Liver (tissue), 9 donors: ENCODE data around the gene OTOGL. TPM values are rescaled to one million over a fixed set of nuclear protein-coding genes. Genes with fewer than 3 reads are reported as not detected.
"Not testable (repeated sequence)": the region's sequence is repeated elsewhere in the genome, so short reads cannot be mapped to it uniquely, and the experiment has no call there.

Experiments
- DNase-seq: peaks from one replicate; pipeline ENCODE4 v3.0.0-alpha.2; 2017; ENCODE audit warnings: low spot score
- H3K27ac ChIP-seq, 2 donors: one replicate each; pipeline ENCODE4 v1.7.0; 2013; ENCODE audit warnings: inconsistent platforms in 2 of 2, low read length in 2 of 2, control low read depth in 1 of 2, low read depth in 1 of 2, mild to moderate bottlenecking in 1 of 2
- H3K27me3 ChIP-seq, 4 donors: one replicate each; pipeline versions ENCODE4 v1.6.1 to v1.7.0; 2013; ENCODE audit warnings: low read length in 3 of 4, inconsistent platforms in 1 of 4, mild to moderate bottlenecking in 1 of 4, moderate library complexity in 1 of 4; ENCODE audit not compliant: control insufficient read depth in 4 of 4, insufficient read depth in 4 of 4
- H3K36me3 ChIP-seq, 4 donors: one replicate each; pipeline versions ENCODE4 v1.6.1 to v1.7.0; 2013; ENCODE audit warnings: low read length in 3 of 4, mild to moderate bottlenecking in 3 of 4, low read depth in 1 of 4, moderate library complexity in 1 of 4; ENCODE audit not compliant: control insufficient read depth in 4 of 4, insufficient read depth in 3 of 4
- H3K4me1 ChIP-seq, 4 donors: one replicate each; pipeline versions ENCODE4 v1.6.1 to v1.7.0; 2013; ENCODE audit warnings: low read length in 3 of 4, mild to moderate bottlenecking in 3 of 4, moderate library complexity in 1 of 4; ENCODE audit not compliant: control insufficient read depth in 4 of 4, insufficient read depth in 4 of 4
- H3K4me3 ChIP-seq, 3 donors: one replicate each; pipeline versions ENCODE4 v1.6.1 to v1.7.0; 2013; ENCODE audit warnings: low read length in 3 of 3, control low read depth in 1 of 3, low read depth in 1 of 3, mild to moderate bottlenecking in 1 of 3
- H3K9ac ChIP-seq, 2 donors: one replicate each; pipeline ENCODE4 v1.7.0; 2013; ENCODE audit warnings: low read length in 2 of 2, mild to moderate bottlenecking in 2 of 2, moderate library complexity in 2 of 2, control low read depth in 1 of 2, low read depth in 1 of 2
- H3K9me3 ChIP-seq, 4 donors: one replicate each; pipeline versions ENCODE4 v1.6.1 to v1.7.0; 2013; ENCODE audit warnings: low read length in 3 of 4; ENCODE audit not compliant: control insufficient read depth in 4 of 4
- CTCF ChIP-seq: fragments of 150-350 bp; IDR thresholded peaks from 2 replicates; pipeline ENCODE4 v1.5.1; 2017; ENCODE audit warnings: improper control_type of control experiment, low read depth, low read length; ENCODE audit not compliant: missing input control
- EGR1 ChIP-seq, 2 donors: IDR thresholded peaks; 2 replicates each; pipeline ENCODE4 v1.6.1; 2016 to 2018; ENCODE audit warnings: antibody characterized with exemption in 2 of 2, low read depth in 2 of 2
- FOXA1 ChIP-seq: IDR thresholded peaks from 2 replicates; pipeline ENCODE4 v1.6.1; 2016; ENCODE audit warnings: antibody characterized with exemption
- FOXA2 ChIP-seq: IDR thresholded peaks from 2 replicates; pipeline ENCODE4 v1.6.1; 2016; ENCODE audit warnings: antibody characterized with exemption
- GABPA ChIP-seq, 2 donors: IDR thresholded peaks in 1 of 2; conservative IDR thresholded peaks in 1 of 2; 2 replicates each; pipeline ENCODE4 v1.6.1; 2016; ENCODE audit warnings: antibody characterized with exemption in 2 of 2, mild to moderate bottlenecking in 1 of 2, moderate library complexity in 1 of 2
- HNF4A ChIP-seq, 2 donors: conservative IDR thresholded peaks; 2 replicates each; pipeline ENCODE4 v1.6.1; 2016; ENCODE audit warnings: antibody characterized with exemption in 2 of 2, mild to moderate bottlenecking in 2 of 2
- HNF4G ChIP-seq: IDR thresholded peaks from 2 replicates; pipeline ENCODE4 v1.6.1; 2016; ENCODE audit warnings: antibody characterized with exemption
- JUND ChIP-seq, 2 donors: IDR thresholded peaks; 2 replicates each; pipeline ENCODE4 v1.6.1; 2016; ENCODE audit warnings: antibody characterized with exemption in 2 of 2
- NR2F2 ChIP-seq: IDR thresholded peaks from 2 replicates; pipeline ENCODE4 v1.6.1; 2016; ENCODE audit warnings: antibody characterized with exemption
- RAD21 ChIP-seq, 2 donors: IDR thresholded peaks; 2 replicates each; pipeline ENCODE4 v1.6.1; 2016; ENCODE audit warnings: antibody characterized with exemption in 2 of 2, mild to moderate bottlenecking in 2 of 2
- REST ChIP-seq: IDR thresholded peaks from 2 replicates; pipeline ENCODE4 v1.6.1; 2016; ENCODE audit warnings: antibody characterized with exemption, mild to moderate bottlenecking
- RXRA ChIP-seq, 2 donors: IDR thresholded peaks; 2 replicates each; pipeline ENCODE4 v1.6.1; 2017 to 2018; ENCODE audit warnings: antibody characterized with exemption in 2 of 2, mild to moderate bottlenecking in 1 of 2
- TAF1 ChIP-seq: conservative IDR thresholded peaks from 2 replicates; pipeline ENCODE4 v1.6.1; 2016; ENCODE audit warnings: antibody characterized with exemption, mild to moderate bottlenecking
- YY1 ChIP-seq: IDR thresholded peaks from 2 replicates; pipeline ENCODE4 v1.6.1; 2016; ENCODE audit warnings: antibody characterized with exemption, mild to moderate bottlenecking
- WGBS: extraction: QIAGEN DNeasy Blood & Tissue Kit; methylation state at CpG from one replicate; pipeline ENCODE4 v1.1.7; 2013; 5-methylcytosine and 5-hydroxymethylcytosine counted together
- polyA plus RNA-seq, 2 donors: library from polyadenylated mRNA; stranded (reverse) in 1 of 2; unstranded in 1 of 2; fragments of 200-250 nt in 1 of 2; fragments of >200 nt in 1 of 2; fragmentation: Nextera tagmentation in 1 of 2; extraction: Ambion mirVana in 1 of 2; gene quantifications; one replicate each; pipeline versions ENCODE4 v1.2.1 to v1.2.3, GENCODE V29; 2013 to 2015
- total RNA-seq, 2 donors: library from RNA; depleted of rRNA; stranded (reverse); fragments of >200 nt; gene quantifications; one replicate each; pipeline ENCODE4 v1.2.3, GENCODE V29; 2014
- TF ChIP-seq, protein P1 (sequence below): IDR thresholded peaks from 2 replicates; pipeline ENCODE4 v1.6.1; 2016; ENCODE audit warnings: antibody characterized with exemption
- TF ChIP-seq, protein P2 (sequence below): IDR thresholded peaks from 2 replicates; pipeline ENCODE4 v1.6.1; 2016; ENCODE audit warnings: antibody characterized with exemption
- TF ChIP-seq, protein P3 (sequence below): IDR thresholded peaks from 2 replicates; pipeline ENCODE4 v1.6.1; 2016; ENCODE audit warnings: antibody characterized with exemption
- donor health status: healthy.
- donor health status: healthy.
- donor health status: healthy.
- donor health status: healthy.
- donor health status: healthy.

Gene OTOGL
- total and polyA plus RNA-seq, 4 donors, result 0.01 to 0.09 (median 0.08) TPM; not detected in 1

DNA sequence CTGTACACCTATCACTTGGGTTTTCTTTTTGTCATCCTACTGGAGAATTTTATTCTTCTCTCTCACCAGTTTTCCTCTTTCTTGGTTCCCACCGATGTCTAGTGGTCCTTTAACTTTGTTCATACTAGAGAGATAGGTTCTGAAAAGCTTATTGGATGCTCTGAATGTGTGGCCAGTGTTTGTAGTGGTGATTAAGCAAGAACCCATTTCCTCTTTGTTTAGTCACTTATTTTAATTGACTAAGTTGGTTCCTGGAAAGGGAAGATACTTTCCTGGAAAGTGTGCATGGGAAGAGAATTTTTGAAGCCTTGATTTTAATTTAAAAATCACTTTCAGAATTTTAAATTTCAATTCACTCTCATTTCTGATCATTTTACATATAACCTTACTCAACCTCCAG is 127.2 kb downstream of the OTOGL start (continued):
- no peak for TF ChIP-seq TAF1
- no peak for TF ChIP-seq CTCF

GRCh38 chr12:80227904-80228303 is 128.6 kb downstream of the OTOGL start:
- H3K9ac ChIP-seq, H3K27ac ChIP-seq, DNase-seq, H3K4me1 ChIP-seq, H3K4me3 ChIP-seq, H3K27me3 ChIP-seq, H3K9me3 ChIP-seq, H3K36me3 ChIP-seq: not testable (repeated sequence)
- WGBS, result 94% methylated on average over 4 of the region's 4 CpGs

DNA sequence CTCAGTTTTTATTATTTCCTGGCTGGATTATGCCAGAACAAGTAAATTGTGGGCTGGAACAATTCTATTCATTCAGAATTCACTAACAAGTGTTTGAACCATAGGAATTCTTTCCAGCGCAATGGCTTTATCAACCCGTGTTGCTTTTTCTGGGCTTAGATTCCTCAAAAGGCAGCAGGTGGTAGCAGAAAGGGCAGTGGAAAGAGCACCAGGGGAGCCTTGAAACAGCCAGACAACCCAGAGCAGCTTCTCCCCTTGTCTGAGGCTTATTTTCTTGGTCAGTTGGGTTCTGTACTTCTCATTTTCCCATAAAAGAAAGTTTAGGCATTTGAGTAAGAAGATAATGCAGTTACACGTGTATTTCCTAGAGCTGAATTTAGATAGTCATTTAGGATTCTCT is 130.7 kb downstream of the OTOGL start:
- Histone ChIP-seq H3K4me3 (no peak overlapping the region), H3K36me3 (no peaks in the 10 kb centered on the region), H3K9ac (no peak overlapping the region), H3K9me3 (no peaks in the 10 kb centered on the region), H3K27me3 (peaks cover 0 to 2% (median 0%) of the 10 kb centered on the region in 4 donors), H3K27ac (no peak overlapping the region), H3K4me1 (no peaks in the 10 kb centered on the region)
- DNase-seq, result no peak
- no peak for TF ChIP-seq REST
- TF ChIP-seq HNF4G, result no peak
- no peak for TF ChIP-seq FOXA2
- TF ChIP-seq, protein P1, sequence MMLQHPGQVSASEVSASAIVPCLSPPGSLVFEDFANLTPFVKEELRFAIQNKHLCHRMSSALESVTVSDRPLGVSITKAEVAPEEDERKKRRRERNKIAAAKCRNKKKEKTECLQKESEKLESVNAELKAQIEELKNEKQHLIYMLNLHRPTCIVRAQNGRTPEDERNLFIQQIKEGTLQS, result no peak
- no peak for TF ChIP-seq GABPA (IDR thresholded peaks at IDR 0.05 in 1 of 2, conservative IDR thresholded peaks at IDR 0.05 in 1 of 2)
- no peak for TF ChIP-seq TAF1
- no peak for TF ChIP-seq HNF4A (conservative IDR thresholded peaks at IDR 0.05)
- no peak for TF ChIP-seq RAD21 (IDR thresholded peaks at IDR 0.05)
- no peak for TF ChIP-seq EGR1 (IDR thresholded peaks at IDR 0.05; ENCODE audit: low read depth in 2 of 2)
- no peak for TF ChIP-seq FOXA1
- TF ChIP-seq JUND (IDR thresholded peaks at IDR 0.05), result no peak
- no peak for TF ChIP-seq YY1
- no peak for TF ChIP-seq RXRA (IDR thresholded peaks at IDR 0.05)
- TF ChIP-seq NR2F2, result no peak
- TF ChIP-seq CTCF, result no peak
- TF ChIP-seq, protein P2, sequence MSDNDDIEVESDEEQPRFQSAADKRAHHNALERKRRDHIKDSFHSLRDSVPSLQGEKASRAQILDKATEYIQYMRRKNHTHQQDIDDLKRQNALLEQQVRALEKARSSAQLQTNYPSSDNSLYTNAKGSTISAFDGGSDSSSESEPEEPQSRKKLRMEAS, result no peak
- TF ChIP-seq, protein P3, sequence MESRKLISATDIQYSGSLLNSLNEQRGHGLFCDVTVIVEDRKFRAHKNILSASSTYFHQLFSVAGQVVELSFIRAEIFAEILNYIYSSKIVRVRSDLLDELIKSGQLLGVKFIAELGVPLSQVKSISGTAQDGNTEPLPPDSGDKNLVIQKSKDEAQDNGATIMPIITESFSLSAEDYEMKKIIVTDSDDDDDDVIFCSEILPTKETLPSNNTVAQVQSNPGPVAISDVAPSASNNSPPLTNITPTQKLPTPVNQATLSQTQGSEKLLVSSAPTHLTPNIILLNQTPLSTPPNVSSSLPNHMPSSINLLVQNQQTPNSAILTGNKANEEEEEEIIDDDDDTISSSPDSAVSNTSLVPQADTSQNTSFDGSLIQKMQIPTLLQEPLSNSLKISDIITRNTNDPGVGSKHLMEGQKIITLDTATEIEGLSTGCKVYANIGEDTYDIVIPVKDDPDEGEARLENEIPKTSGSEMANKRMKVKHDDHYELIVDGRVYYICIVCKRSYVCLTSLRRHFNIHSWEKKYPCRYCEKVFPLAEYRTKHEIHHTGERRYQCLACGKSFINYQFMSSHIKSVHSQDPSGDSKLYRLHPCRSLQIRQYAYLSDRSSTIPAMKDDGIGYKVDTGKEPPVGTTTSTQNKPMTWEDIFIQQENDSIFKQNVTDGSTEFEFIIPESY, result no peak
- WGBS, result 43% methylated on average over 3 of the region's 3 CpGs
